ENCODE measurements around the gene HES2.

- TF ChIP-seq CTCF (IDR thresholded peaks at IDR 0.05; ENCODE audit: insufficient read depth, low read length), result no peak
- no peak for TF ChIP-seq POLR2AphosphoS5 (IDR thresholded peaks at IDR 0.05; ENCODE audit: low read depth)
- TF ChIP-seq REST (IDR thresholded peaks at IDR 0.05; ENCODE audit: insufficient replicate concordance, low read depth), result no peak
- no peak for TF ChIP-seq GABPA (IDR thresholded peaks at IDR 0.05; ENCODE audit: low read depth)
Measured at GRCh38 chr1:6466751-6467150, 47.0 kb upstream of the HES2 start.
